Measurements from ENCODE around the gene CCNJ.

Gene CCNJ

GRCh38 chr10:96082153-96082552 lies 38.8 kb downstream of the CCNJ start:
- no peak for TF ChIP-seq CTCF (IDR thresholded peaks at IDR 0.05; ENCODE audit: low read depth, low read length)

GRCh38 chr10:96082748-96083147 lies 39.4 kb downstream of the CCNJ start:
- H3K4me3 ChIP-seq (ENCODE audit: low read depth, low read length), result no peak overlapping the region
- TF ChIP-seq CTCF (IDR thresholded peaks at IDR 0.05; ENCODE audit: low read depth, low read length), result no peak

More at GRCh38 chr10:96082153-96082552, 38.8 kb downstream of the CCNJ start:
- H3K4me3 ChIP-seq (ENCODE audit: low read depth, low read length), result no peak overlapping the region

GRCh38 chr10:96089116-96089515 lies 45.7 kb downstream of the CCNJ start:
- TF ChIP-seq CTCF (IDR thresholded peaks at IDR 0.05; ENCODE audit: low read depth, low read length), result no peak
- peak overlapping the region; percentile 82 for H3K4me3 ChIP-seq (ENCODE audit: low read depth, low read length)

GRCh38 chr10:96089670-96090462 lies 46.5 kb downstream of the CCNJ start:
- H3K4me3 ChIP-seq (ENCODE audit: low read depth, low read length), result peak overlapping the region; percentile 82
- no peak for TF ChIP-seq CTCF (IDR thresholded peaks at IDR 0.05; ENCODE audit: low read depth, low read length)

GRCh38 chr10:96090463-96090800 lies 47.0 kb downstream of the CCNJ start:
- peak overlapping the region; percentile 82 for H3K4me3 ChIP-seq (ENCODE audit: low read depth, low read length)
- TF ChIP-seq CTCF (IDR thresholded peaks at IDR 0.05; ENCODE audit: low read depth, low read length), result no peak

GRCh38 chr10:96092999-96093767 lies 49.8 kb downstream of the CCNJ start:
- H3K4me3 ChIP-seq (ENCODE audit: low read depth, low read length), result no peak overlapping the region
- no peak for TF ChIP-seq CTCF (IDR thresholded peaks at IDR 0.05; ENCODE audit: low read depth, low read length)

- H3K4me3 ChIP-seq (ENCODE audit: low read depth, low read length), result no peak overlapping the region
- no peak for TF ChIP-seq CTCF (IDR thresholded peaks at IDR 0.05; ENCODE audit: low read depth, low read length)
Observed at GRCh38 chr10:96093948-96094347, 50.6 kb downstream of the CCNJ start.

All from WI38 (cell line).